GM19035 (cell line): ENCODE results near the gene CHCT1.

Experiments used
- ATAC-seq: cut with Tn5 transposase; IDR thresholded peaks from one replicate; pipeline ENCODE4 v1.9.1; 2021; ENCODE audit not compliant: unreplicated experiment

Gene CHCT1

DNA sequence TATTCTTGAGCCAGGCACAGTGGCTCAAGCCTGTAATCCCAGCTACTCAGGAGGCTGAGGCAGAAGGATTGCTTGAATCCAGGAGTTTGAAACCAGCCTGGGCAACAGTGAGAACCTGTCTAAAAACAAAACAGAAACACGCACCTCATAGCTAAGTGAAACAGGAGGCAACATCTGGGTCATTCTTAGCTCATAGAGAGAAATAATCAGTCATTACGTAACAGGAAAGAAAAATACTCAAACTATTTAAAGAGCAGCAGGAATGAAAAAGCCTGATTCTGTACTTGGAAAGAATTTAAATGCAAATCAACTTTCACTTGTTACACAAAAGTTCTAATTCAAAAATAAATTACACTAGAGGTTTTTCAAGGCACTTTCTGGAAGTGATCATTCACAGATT lies 17.2 kb downstream of the CHCT1 start:
- no peak for ATAC-seq

DNA sequence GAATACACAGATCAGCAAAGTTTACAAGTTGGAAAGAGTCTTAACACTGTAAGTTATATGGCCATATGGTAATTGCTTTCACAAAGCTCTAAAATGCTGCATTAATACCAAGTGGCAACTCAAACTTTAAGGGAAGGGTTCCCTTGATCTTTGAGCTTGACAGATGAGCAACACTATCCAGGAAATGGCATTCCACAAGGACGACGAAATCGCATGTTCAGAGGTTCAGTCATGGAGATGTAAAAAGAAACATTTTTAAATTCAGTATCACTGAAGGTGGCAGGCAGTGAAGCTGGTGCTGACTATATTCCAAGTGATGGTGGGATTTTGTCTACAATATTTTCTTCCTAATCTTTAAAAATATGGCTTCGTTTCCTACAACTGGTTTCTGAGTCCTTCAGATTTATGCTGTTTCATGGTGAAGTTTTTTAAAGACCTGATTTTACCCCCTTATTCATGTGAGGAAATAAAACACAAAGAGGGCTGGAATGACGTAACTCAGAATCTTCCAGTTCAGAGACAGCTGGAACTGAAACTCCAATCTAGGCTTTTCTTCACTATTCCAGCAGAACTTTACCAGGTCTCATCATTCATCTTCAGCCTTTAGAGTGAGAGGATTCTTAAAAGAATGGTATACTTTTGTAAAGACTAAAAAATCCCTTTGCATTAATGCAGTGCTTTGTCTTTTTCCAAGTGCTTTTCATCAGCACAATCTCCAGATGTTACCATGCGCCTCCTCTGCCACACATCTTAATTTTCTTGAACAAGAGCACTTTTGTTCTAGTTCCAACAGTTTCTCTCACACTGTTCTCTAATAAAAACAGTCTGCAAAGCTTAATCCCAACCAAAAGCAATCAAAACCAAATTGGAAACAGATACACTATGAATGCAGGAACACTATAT lies 20.2 kb downstream of the CHCT1 start:
- ATAC-seq, result no peak

DNA sequence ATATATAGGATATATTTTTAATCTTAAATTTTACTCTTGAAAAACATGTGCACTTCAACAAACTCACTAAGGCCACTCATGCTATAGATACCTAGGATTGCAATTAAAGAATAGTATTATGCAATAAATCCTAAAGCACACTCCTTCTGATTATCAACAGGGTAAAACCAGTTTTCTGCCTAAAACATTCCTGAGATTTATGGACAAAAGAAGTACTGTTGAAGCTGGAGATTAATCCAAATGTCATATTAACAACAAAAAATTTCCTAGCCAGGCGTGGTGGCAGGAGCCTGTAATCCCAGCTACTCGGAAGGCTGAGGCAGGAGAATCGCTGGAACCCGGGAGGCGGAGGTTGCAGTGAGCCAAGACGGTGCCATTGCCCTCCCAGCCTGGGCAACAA lies 21.4 kb downstream of the CHCT1 start:
- ATAC-seq, result no peak

DNA sequence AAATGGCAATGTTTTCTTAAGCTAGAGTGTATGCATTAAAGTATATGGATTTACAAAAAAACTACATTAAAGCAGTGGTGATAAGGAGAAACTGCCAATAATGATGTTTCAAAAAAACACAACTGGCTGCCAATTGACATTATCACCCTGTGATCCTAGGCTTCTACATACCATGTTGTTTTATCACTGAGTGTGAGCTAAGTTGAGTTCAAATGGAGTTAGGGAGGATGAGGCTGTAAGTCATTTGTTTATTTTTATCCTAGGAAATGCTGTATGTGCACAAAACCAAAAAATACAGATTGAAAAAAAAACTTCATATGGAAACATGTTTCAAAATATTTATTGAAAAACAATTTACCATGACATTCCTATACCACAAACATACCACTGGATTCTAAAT lies 22.9 kb downstream of the CHCT1 start:
- ATAC-seq, result no peak

DNA sequence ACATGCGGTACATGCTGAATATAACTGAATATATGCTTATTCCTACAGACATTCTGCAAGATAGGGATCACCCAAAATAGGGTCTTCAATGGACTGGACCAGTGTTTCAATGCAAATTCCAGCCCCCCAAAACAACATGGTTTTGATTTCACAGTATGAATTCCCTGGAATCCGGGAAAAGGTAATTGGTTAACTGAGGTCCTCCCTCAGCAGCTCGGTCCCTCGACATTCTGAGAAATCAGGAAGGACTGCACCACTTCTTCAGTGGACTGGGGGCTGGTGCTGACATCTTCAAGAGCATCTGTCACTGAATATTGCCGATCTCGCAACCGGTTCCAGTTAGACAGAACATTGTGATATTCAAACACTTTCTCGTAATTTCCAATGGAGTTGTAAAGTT lies 25.1 kb downstream of the CHCT1 start:
- ATAC-seq, result no peak

DNA sequence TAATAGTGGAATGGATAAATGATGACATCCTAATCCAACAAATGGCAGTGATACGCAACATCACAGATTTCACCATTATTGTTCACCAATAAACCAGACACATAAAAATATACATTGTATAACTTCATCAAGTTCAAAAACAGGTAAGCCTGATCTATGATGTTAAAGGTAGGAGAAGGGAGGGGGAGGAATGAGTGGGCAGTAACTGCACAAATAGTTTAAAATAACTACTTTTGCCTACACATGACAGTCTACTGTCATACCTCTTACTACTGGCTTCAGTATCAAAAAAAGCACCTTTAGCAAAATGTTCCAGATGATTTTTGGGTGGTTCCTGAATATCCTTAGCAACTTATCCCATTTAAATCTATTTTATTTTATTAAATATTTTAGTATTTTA lies 28.8 kb downstream of the CHCT1 start:
- ATAC-seq, result no peak

DNA sequence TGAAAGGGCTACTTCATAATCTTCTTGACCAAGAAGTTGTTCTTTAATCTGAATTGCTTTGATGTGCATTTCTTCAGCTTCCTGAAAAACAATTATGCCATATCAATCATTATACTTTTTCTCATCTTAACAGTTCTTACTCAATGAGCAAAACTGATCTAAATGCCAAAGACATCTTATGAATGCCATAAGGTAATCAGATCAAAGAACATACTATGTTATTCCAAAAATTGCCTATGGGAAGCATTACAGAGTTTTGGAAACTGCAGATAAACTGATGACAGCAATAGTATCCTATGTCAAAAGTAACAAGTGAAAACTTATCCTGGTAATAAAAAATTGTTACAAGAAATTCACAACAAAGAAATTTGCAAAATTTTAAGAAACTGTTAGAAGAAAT lies 29.7 kb downstream of the CHCT1 start:
- ATAC-seq, result no peak

DNA sequence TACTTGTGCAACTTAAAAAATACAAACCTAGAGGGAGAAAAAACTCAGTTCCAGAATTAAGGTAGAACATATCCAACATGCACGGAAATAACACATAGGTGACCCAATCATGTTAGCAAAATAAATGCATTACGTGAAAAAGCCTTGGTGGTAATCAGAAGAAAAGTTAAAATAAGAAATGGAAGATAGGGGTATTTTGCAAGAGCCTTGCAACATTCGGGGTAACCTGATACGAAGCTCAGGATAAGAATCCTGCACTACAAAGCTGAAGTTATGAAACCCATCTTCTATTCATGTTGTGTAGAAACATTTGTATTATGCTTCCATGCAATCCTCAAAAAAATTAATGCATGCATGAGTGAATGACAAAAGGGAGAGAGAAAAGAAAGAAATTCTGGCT lies 33.1 kb downstream of the CHCT1 start:
- no peak for ATAC-seq

DNA sequence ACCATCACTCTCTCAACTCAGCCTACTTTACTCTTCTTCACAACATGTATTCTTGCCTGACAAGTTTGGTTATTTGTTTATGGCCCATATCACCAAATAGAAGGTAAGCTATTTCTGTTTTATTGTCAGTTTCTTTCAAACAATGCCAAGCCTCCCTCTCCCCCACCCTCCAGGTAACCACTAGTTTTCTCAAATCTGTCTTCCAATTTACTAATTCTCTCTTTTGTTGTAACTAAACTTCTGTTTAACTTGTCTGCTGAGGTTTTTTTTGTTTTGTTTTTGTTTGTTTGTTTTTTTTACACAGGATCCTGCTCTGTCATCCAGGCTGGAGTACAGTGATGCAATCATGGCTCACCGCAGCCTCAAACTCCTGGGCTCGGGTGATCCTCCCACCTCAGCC lies 34.9 kb downstream of the CHCT1 start:
- ATAC-seq, result no peak

DNA sequence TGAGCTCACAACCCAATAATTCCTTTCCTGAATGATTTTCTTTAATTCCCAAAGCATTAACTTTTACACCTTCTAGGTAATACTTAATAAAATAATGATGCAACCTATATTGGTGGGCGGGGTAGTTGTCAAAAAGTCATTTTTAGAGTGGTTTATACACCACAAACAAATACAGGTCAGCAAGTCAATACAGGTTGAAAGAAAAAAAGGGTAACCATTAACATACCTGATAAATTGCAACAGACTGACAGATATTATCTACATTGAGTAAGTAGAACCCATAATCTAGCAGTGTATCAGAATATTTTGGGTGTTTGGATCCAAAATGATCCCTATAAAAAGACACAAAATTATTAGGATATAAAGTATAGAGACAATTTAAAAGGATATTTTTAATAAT lies 39.3 kb downstream of the CHCT1 start:
- no peak for ATAC-seq

DNA sequence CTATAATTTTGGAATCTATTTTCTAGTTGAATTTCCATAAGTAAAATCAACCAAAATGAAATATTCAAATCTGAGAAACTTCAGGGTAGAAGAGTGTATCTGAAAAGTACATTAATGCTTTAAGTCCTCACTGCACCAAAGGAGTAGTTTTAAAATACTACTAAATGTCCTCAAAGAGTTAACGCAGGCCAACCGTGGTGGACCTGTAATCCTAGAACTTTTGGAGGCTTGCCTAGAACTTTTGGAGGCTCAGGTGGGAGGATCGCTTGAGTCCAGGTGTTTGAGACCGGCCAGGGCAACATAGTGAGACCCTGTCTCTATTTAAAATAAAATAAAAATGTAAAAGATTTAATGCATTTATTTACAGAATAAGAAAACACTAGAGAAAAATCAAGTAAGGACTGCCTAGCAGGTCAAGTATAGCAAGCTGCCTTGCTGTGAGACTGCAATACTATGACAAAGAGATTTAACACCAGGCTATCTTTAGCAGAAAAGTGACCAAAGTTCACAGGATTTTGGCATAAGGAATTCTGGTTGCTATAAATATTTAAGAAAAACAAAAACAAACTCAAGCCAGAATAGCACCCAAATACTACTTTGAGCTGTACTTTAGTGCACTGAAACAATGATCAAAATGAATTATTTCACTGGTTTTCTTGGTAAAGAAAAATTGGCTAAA lies 41.0 kb downstream of the CHCT1 start:
- ATAC-seq, result no peak

DNA sequence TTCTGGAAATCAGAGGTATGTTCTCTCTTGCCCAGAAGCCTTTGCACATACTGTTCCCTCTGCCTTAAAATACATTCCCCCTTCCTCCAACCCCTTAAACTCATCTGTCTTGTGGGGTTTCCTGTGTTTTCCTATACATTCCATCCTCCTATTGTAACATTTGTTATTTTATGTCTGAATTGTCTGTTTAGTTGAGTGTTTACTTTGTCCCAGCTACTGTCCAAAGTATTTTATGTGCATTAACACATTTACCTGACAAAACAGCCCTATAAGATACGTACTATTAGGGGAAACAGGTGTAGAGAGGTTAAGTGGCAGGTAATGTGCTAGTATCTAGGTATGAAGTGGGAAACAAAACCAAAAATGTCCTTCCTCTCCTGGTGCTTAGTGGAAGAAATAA lies 42.1 kb downstream of the CHCT1 start:
- no peak for ATAC-seq

DNA sequence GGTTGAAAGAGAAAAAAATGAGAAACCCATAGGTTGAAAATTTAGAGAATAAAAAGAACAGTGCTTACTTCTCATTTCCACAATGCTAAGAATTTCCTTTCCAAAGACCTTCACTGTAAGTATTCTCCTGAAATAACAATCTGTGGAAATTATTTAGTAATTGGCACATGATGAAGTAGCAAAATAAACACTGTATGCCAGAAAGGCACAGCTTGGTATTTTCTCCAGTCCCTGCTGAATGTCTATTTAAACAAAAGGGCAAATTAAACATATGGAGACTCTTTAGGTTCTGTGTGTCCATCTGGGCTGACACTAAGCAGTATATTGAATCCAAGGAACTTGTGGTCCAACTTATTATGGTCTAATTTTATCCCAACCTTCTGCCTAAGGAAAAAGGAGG lies 46.1 kb downstream of the CHCT1 start:
- no peak for ATAC-seq

DNA sequence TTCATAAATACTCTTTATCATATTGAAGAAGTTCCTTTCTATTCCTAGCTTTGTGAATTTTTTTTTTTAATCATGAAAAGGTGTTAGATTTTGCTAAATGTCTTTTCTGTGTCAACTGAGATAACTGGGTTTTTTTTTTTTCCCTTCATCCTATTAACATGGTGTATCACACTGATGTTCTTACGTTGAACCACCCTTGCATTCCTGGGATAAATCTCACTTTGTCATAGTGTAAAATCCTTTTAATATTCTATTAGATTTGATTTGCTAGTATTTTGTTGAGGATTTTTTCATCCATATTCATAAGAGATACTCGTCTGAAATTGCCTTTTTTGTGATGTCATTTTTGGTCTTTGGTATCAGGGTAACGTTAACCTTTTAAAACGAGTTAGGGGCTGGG lies 49.2 kb downstream of the CHCT1 start:
- no peak for ATAC-seq

DNA sequence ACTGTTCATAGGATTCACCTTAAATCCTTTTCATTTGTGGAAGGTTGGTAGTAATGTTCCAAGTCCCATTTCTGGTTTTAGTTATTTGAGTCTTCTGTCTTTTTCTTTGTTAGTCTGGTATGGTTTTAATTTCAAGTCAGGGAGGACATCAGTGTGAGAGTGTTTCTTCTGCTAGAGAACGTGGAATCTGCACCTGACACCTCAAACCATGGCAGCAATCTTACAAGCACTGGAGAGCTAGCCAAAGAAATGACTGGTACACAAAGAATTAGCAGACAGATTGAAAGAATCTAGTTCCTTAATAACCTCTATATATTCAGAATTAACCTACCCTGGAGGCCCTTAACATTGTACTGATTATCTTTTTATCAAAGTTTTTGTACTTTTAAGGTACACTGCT lies 50.2 kb downstream of the CHCT1 start:
- no peak for ATAC-seq

DNA sequence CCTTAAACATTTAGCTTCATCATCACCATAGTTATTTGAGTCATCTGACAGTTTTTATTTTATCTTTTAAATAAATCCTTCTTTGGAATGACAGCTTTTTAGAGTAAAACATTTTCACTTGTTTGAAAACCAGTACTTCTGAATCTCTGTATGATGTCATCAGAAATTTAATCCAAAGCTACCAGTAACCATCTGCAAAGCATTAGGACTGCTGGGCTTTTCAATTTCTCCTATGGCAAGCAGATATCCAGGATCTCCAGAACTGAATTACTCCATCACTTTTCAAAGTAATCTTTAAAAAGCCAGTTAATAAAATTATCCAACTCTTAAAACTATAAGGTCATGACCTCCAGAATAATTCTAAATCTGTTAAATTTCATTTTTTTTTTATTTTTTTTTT lies 51.5 kb downstream of the CHCT1 start:
- no peak for ATAC-seq
